ENCODE data around the gene TP53AIP1. TPM values are rescaled to one million over a fixed set of nuclear protein-coding genes. Genes with fewer than 3 reads are reported as not detected.
A peak's percentile ranks its signal among the peaks of the same experiment; 100 is the strongest.

TP53AIP1 gene
- total and polyA plus RNA-seq, 2 of the 8 experiments (the other 6 are each of a cell fraction or from before 2014, with no cell fraction given) = 0.03 TPM; not detected in 1

DNA sequence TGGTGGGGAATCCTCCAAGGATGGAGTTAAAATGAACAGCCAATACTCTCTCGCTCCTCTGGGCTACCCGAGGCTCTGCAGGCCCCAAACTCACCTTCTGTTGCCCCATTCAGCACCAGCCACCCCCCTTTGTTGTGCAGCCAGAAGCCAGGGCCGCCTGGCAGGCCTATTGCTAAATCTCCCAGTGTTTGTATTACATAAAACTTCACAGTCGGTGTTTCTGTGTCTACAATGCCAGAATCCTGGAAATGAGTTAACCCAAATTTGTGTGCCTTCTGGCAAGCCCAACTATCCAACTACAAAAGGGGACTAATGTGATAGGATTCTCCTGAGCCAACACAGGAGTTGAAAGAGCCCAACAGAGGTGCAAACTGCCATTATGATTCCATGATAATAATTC lies 42.2 kb downstream of the TP53AIP1 start:
- peaks cover 53 to 76% (median 71%) of the 10 kb centered on the region in 4 experiments for H3K27me3 ChIP-seq (replicated peaks in 1 of 4; ENCODE audit: control insufficient read depth in 3 of 4, extremely low read depth in 1 of 4, insufficient read depth in 3 of 4, low read length in 3 of 4)
- POLR2A ChIA-PET (ENCODE audit: partially characterized antibody) = no interaction called here
- 71% methylated on average over 4 of the region's 4 CpGs; no CpG with 5 or more reads in 1 of the 2 experiments for WGBS, 2 experiments (ENCODE audit: extremely low coverage in 1 of 2, insufficient coverage in 1 of 2, insufficient read length in 1 of 2, insufficient replicate concordance in 2 of 2, low coverage in 1 of 2, low lambda C conversion rate in 2 of 2, missing lambda C conversion rate in 1 of 2)

More for the DNA sequence above, 42.2 kb downstream of the TP53AIP1 start:
- Histone ChIP-seq H2BK120ac (replicated peaks; ENCODE audit: low read depth, low read length) (no peak overlapping the region), H3K4ac (replicated peaks; ENCODE audit: insufficient read length, low read depth, low read length) (no peak overlapping the region), H2BK20ac (ENCODE audit: low read length) (no peak overlapping the region), H3K9ac (replicated peaks in 1 of 4; ENCODE audit: extremely low read depth in 1 of 4, low read depth in 3 of 4, low read length in 3 of 4) (no peak overlapping the region), H2AK5ac (ENCODE audit: low read depth, low read length) (no peak overlapping the region), H2BK5ac (ENCODE audit: low read depth, low read length) (no peak overlapping the region), H3K9me3 (ENCODE audit: insufficient read depth in 2 of 2, low read depth in 1 of 2, low read length in 1 of 2) (no peaks in the 10 kb centered on the region), H3K79me2 (ENCODE audit: control insufficient read depth in 1 of 2, insufficient read depth in 2 of 2, low read length in 2 of 2) (no peaks in the 10 kb centered on the region), H3K4me3 (ENCODE audit: extremely low read depth in 1 of 4, insufficient read depth in 2 of 4, low read depth in 3 of 4, low read length in 4 of 4) (no peak overlapping the region), H3K4me1 (replicated peaks in 1 of 4; ENCODE audit: control insufficient read depth in 3 of 4, insufficient read depth in 4 of 4, low read length in 3 of 4) (peaks cover 11 to 30% (median 23%) of the 10 kb centered on the region in 4 experiments), H4K20me1 (replicated peaks in 1 of 2; ENCODE audit: control insufficient read depth in 1 of 2, insufficient read depth in 2 of 2, low read length in 2 of 2) (peaks cover 3 to 16% of the 10 kb centered on the region in 2 experiments), H3K23ac (ENCODE audit: insufficient read length) (no peak overlapping the region), H2BK12ac (ENCODE audit: low read depth, low read length) (no peak overlapping the region), H3K27ac (ENCODE audit: low read depth, low read length) (no peak overlapping the region), H2AFZ (ENCODE audit: low read length) (no peak overlapping the region), H3K4me2 (ENCODE audit: insufficient read depth in 1 of 2, low read depth in 2 of 2, low read length in 2 of 2) (no peak overlapping the region), H3K18ac (ENCODE audit: extremely low read depth, low read length) (no peak overlapping the region), H4K5ac (ENCODE audit: insufficient read length, low read depth, low read length) (no peak overlapping the region), H4K91ac (replicated peaks; ENCODE audit: insufficient read length, low read length) (no peak overlapping the region), H3K79me1 (ENCODE audit: low read depth, low read length) (no peaks in the 10 kb centered on the region), H2BK15ac (ENCODE audit: low read length) (no peak overlapping the region), H3K23me2 (ENCODE audit: low read depth, low read length) (peaks cover 4% of the 10 kb centered on the region; the same call in 1 of the 2 replicates), H3K14ac (ENCODE audit: insufficient read length) (no peak overlapping the region), H4K8ac (ENCODE audit: extremely low read depth, insufficient read depth, low read length) (no peak overlapping the region), H3K56ac (replicated peaks; ENCODE audit: insufficient read length, low read depth, low read length) (no peak overlapping the region), H3K36me3 (ENCODE audit: control insufficient read depth in 2 of 4, insufficient read depth in 4 of 4, low read length in 3 of 4) (no peaks in the 10 kb centered on the region)
- TF ChIP-seq RNF2 (IDR thresholded peaks at IDR 0.05; ENCODE audit: borderline replicate concordance, low read depth, low read length, missing control alignments, poor library complexity, severe bottlenecking) (peak; percentile 15), MAFK (IDR thresholded peaks at IDR 0.05; ENCODE audit: low read depth, low read length) (no peak)
- CTCF ChIA-PET (ENCODE audit: partially characterized antibody) = no interaction called here
- DNase-seq (ENCODE audit: low read depth in 1 of 2, low spot score in 2 of 2) (no peak), FAIRE-seq (no peak)

Measured in H1 (cell line).